Posterior vena cava (tissue), 2 donors: ENCODE data around the gene DCAF5. TPM values are rescaled to one million over a fixed set of nuclear protein-coding genes. Genes with fewer than 3 reads are reported as not detected.
A peak's percentile ranks its signal among the peaks of the same experiment; 100 is the strongest.

Experiments
- DNase-seq: peaks from one replicate; pipeline ENCODE4 v3.0.0-alpha.2; 2020; ENCODE audit warnings: low spot score
- intact Hi-C, 2 donors: fragments of 100-400 bp; cut with DNase I; formaldehyde crosslinking; loops; one replicate each; pipeline versions ENCODE4 v1.14.1 to v1.14.2; 2022 to 2023
- total RNA-seq, 2 donors: library from RNA; stranded (reverse); fragmentation: NEBNext Ultra II Directional; extraction: Animal tissue kit (Norgen Biotek cat#: 25700); gene quantifications; one replicate each; pipeline ENCODE4 v1.2.1, GENCODE V29; 2021
- donor health status: DM: yes; HTN: yes; CAD: no.
- donor health status: DM: yes; HTN: yes; CAD: no.

The DCAF5 gene
- total RNA-seq, 2 donors from 2014 or later = 42.3 to 50.0 TPM

- DNase-seq = no peak
- intact Hi-C loops = no loop called here
Observed at GRCh38 chr14:69149461-69150244, 3.3 kb downstream of the DCAF5 start.

DNA sequence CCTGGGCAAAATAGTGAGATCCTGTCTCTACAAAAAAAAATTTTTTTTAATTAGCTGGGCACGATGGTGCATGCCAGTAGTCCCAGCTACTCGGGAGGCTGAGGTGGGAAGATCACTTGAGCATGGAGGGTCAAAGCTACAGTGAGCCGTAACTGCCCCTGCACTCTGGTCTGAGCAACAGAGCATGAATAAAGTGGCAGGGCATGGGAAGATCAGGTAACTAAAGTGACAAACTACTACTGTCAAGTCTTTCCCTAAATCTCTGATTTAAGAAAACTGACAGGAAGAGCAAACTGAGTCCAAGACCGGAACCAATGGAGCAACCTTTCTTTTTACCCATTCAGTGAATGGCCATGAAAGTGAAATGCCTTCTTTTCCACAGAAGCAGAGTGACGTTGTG lies 10.8 kb downstream of the DCAF5 start:
- intact Hi-C loops = no loop called here
- DNase-seq = no peak

GRCh38 chr14:69141550-69141949 lies 11.4 kb downstream of the DCAF5 start:
- DNase-seq = no peak
- intact Hi-C loops = no loop called here

DNA sequence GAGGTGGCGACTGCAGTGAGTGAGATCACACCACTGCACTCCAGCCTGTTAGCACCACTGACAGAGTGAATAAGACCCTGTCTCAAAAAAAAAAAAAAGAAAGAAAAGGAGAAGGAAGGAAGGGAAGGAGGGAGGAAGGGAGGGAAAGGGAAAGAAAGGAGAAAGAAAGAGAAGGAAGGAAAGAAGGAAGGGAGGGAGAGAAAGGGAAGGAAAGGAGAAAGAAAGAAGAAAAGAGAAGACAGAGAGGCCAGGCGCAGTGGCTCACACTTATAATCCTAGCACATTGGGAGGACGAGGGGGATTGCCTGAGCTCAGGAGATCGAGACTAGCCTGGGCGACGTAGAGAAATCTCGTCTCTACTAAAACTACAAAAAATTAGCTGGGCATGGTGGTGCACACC lies 13.2 kb downstream of the DCAF5 start:
- DNase-seq = no peak
- intact Hi-C loops = no loop called here

- intact Hi-C loops = no loop called here
Observed at GRCh38 chr14:69137843-69138535, 14.9 kb downstream of the DCAF5 start.

GRCh38 chr14:69137416-69137815 lies 15.5 kb downstream of the DCAF5 start:
- intact Hi-C loops = no loop called here
- no peak for DNase-seq

More at GRCh38 chr14:69137843-69138535, 14.9 kb downstream of the DCAF5 start:
- no peak for DNase-seq

DNA sequence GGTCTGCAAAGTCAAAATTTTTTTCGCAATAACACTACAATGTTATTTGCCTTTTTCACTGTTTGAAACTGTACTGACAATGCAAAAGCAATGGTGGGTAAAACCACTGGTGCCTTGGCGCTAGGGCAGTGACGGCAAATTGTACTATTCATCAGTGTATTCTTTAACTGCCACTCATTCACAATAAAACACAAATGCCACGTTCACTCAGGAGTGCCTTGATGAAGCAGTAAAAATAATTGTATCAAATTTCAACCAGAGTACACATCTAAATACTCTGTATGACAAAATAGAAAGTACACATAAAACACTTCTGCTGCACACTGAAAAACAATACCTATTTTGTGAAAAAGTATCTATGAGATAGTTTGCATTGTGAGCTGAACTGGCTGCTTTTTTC lies 17.8 kb downstream of the DCAF5 start:
- intact Hi-C loops = no loop called here
- DNase-seq = no peak

GRCh38 chr14:69133206-69134125 lies 19.5 kb downstream of the DCAF5 start:
- no peak for DNase-seq
- intact Hi-C loops = no loop called here

GRCh38 chr14:69132513-69133181 lies 20.3 kb downstream of the DCAF5 start:
- no peak for DNase-seq
- intact Hi-C loops = no loop called here

- no peak for DNase-seq
- intact Hi-C loops = no loop called here
Observed at GRCh38 chr14:69131176-69131575, 21.7 kb downstream of the DCAF5 start.

GRCh38 chr14:69129264-69129880 lies 23.5 kb downstream of the DCAF5 start:
- intact Hi-C loops = no loop called here
- peak; percentile 85 for DNase-seq

DNA sequence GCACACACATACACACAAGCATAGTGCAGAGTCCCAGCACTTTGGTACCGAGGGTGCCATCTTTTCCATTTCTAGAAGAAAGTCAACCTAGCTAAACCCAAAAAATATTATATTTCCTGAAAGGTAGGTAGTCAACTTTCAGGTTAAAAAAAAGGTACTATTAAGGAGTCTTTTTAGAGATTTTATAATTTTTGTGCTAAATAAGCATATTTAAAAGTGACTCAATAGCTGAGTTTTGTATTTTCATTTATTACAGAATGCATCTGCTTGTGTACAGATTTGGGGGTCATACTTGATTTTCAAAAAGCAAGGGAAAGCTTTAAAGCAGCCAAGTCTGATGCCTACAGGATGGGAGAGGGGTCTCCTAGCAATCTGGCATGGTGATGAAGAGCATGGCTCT lies 34.6 kb downstream of the DCAF5 start:
- no peak for DNase-seq
- intact Hi-C loops = no loop called here

DNA sequence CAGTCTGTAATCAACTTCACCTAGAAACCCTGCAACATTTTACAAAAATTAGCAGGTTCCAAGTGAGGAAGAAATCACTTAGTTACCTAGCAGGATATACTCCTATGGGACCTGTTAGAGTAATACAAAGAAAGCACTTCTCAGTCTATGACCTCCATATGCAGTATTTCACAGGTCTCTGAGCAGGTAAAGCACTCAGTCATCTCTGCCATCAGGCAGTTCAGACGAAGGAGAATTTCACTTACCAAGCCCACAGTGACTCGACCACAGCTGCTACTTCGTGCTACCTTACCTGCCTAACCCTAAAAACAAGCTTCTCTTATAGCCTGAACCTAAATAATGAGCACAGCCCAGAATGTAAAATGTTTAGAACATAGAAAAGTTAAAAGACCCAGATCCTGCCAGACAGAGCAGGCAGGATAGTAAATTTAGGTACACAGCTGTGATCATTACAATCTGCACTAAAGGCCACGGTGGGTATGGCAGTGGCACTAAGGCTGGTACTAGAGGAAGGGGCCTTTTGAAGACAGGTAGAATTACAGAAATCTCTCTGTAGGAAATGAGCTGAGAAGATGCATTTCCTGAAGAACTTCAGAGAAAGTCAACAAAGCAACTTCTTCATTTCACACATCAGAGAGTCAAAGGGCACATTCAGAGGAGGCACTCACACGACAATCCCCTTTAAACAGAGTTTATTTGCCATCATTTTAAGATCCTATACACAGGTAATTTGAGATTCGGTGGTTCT lies 35.7 kb downstream of the DCAF5 start:
- DNase-seq = no peak
- intact Hi-C loops = no loop called here

DNA sequence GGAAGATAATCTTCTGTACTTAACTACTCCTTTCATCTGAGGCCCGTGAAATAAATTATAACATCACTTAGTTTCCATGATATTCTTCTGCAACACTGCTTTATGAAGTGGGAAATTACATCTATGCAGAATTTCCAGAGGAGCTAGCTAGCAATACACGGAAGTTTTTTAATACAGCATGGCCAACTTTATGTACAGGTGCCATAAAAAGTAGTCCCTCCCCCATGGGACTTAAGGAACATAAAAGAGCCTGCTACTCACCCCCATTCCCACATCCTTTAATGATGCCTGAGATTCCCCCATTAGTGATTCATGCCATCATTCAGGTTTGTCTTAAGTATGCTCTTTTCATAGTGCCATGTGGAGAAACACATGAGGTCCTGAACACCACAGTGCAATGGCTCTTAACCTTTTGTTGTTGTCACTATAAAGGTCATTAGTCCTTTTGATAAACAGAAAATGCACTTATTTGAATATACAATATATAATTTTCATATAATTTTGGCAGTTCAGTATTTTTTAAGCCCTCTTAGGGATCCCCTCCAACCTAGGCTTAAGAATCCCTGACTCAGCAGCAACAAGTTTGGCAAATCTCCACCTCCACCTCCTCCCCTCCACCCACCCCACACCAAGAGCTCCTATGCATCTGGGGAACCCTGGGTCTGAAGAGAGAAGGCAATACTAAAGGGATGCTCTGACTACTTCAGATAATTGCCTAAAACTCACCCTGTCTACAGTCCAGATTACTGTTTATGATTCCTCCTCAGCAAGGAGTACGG lies 37.3 kb downstream of the DCAF5 start:
- intact Hi-C loops = no loop called here
- DNase-seq = no peak

DNA sequence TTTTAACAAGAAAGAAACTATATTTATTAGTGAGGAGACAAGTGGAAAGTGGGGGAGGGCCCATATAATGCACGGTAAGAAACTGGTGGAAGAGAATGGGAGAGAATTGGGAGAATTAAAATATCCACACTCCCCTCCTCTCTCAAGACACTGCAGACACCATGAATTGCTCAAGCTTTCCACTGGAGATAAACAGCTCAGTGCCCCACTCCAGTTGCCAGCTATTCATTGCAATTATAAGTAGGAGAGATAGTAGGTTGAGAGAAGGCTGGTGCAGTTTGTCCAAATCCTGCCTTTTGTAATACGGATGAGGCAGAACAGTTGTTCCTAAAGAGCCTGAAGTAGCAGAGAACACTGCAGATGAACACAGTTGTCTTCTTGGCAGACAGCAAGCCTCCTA lies 38.2 kb downstream of the DCAF5 start:
- DNase-seq = no peak
- intact Hi-C loops = no loop called here

- intact Hi-C loops = no loop called here
- DNase-seq = no peak
Observed at GRCh38 chr14:69108358-69108757, 44.6 kb downstream of the DCAF5 start.

DNA sequence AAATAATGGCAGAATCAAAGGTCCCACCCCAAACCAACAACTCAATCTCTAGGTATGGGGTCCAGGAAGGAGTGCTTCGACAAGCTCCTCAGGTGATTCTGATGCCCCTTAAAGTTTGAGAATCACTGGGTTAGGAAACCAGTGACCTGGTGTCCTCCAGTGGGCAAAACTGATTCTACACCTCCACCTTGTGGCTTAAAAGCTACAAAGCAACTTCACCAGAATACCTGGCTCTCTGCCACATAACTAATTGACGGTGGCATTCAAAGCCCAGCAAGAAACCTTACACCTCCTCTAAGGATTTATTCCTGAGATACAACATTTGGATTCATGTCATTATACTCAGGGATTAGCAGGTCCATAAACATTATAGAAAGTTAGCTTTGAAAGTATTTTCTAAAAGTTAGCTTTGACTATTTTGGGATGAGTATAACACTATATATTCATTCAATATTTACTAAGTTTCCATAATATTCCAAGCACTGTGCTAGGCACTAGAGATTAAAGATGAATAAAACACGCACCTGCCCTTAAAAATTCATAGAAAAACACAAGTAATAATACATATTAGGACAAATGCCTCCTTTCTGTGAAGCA lies 45.4 kb downstream of the DCAF5 start:
- intact Hi-C loops = no loop called here
- DNase-seq = no peak
